SK-N-SH (cell line): Measurements from ENCODE around the gene TP53I13. TPM values are rescaled to one million over a fixed set of nuclear protein-coding genes. Genes with fewer than 3 reads are reported as not detected.

ENCODE experiments used
- CTCF ChIA-PET: fragments of 300-600, 350-600 bp; formaldehyde crosslinking; extraction: SDS; loops from one replicate; lab custom pipeline; 2021; lab: Yijun Ruan, JAX
- POLR2A ChIA-PET: fragments of 350-600 bp; sonication (Branson Sonifier 250); formaldehyde crosslinking; extraction: SDS; loops from one replicate; lab custom pipeline; 2020; ENCODE audit warnings: antibody characterized with exemption, inconsistent platforms; lab: Yijun Ruan, JAX
- DNase-seq: peaks from one replicate; pipeline ENCODE4 v3.0.0; 2012
- H2AFZ ChIP-seq: fragments of 200-600 bp; sonication (generic); 2 replicates; pipeline ENCODE4 v1.8.1; 2016; ENCODE audit warnings: antibody characterized with exemption, mild to moderate bottlenecking, low read depth
- H3F3A ChIP-seq: fragments of 200-600 bp; sonication (generic); replicated peaks from 2 replicates; pipeline ENCODE3; 2016; ENCODE audit warnings: antibody characterized with exemption, mild to moderate bottlenecking; ENCODE audit not compliant: insufficient read depth
- H3K27ac ChIP-seq, 2 experiments: fragments of 200-500 bp in 1 of 2; fragments of 200-600 bp in 1 of 2; sonication (Bioruptor generic) in 1 of 2; sonication (generic), shearing (Covaris generic) in 1 of 2; 2 replicates each; pipeline versions ENCODE4 v1.5.1 to v1.6.1; 2014 to 2016; ENCODE audit warnings: low read depth in 2 of 2, inconsistent platforms in 1 of 2, low read length in 1 of 2, mild to moderate bottlenecking in 1 of 2, mixed read lengths in 1 of 2
- H3K27me3 ChIP-seq: fragments of 200-600 bp; sonication (generic), shearing (Covaris generic); 2 replicates; pipeline ENCODE4 v1.6.1; 2016; ENCODE audit warnings: mixed run types; ENCODE audit not compliant: insufficient read depth
- H3K36me3 ChIP-seq, 2 experiments: fragments of 200-500 bp in 1 of 2; fragments of 200-600 bp in 1 of 2; sonication (Bioruptor generic) in 1 of 2; sonication (generic) in 1 of 2; replicated peaks in 1 of 2; 2 replicates each; pipeline versions ENCODE3 to v1.5.1; 2014 to 2016; ENCODE audit warnings: low read length in 1 of 2, mild to moderate bottlenecking in 1 of 2; ENCODE audit not compliant: insufficient read depth in 2 of 2, control insufficient read depth in 1 of 2
- H3K4me1 ChIP-seq, 2 experiments: fragments of 200-500 bp in 1 of 2; fragments of 200-600 bp in 1 of 2; sonication (Bioruptor generic) in 1 of 2; sonication (generic), shearing (Covaris generic) in 1 of 2; 2 replicates each; pipeline versions ENCODE4 v1.5.1 to v1.6.1; 2014 to 2016; ENCODE audit warnings: low read depth in 1 of 2, low read length in 1 of 2, mixed run types in 1 of 2; ENCODE audit not compliant: insufficient read depth in 2 of 2, control insufficient read depth in 1 of 2
- H3K4me2 ChIP-seq: fragments of 200-600 bp; sonication (generic), shearing (Covaris generic); 2 replicates; pipeline ENCODE4 v1.6.1; 2017; ENCODE audit warnings: mixed run types
- H3K4me3 ChIP-seq, 2 experiments: fragments of 200-500 bp in 1 of 2; fragments of 200-600 bp in 1 of 2; sonication (Bioruptor generic) in 1 of 2; sonication (generic), shearing (Covaris generic) in 1 of 2; 2 replicates each; pipeline versions ENCODE4 v1.5.1 to v1.8.1; 2014 to 2016; ENCODE audit warnings: low read depth in 2 of 2, inconsistent platforms in 1 of 2, low read length in 1 of 2, mild to moderate bottlenecking in 1 of 2, mixed read lengths in 1 of 2, moderate library complexity in 1 of 2
- H3K79me2 ChIP-seq: fragments of 200-600 bp; sonication (generic); 2 replicates; pipeline ENCODE4 v1.8.1; 2017; ENCODE audit warnings: mild to moderate bottlenecking; ENCODE audit not compliant: insufficient read depth
- H3K9ac ChIP-seq: fragments of 200-600 bp; sonication (generic); 2 replicates; pipeline ENCODE4 v1.6.1; 2017; ENCODE audit warnings: mixed run types
- H3K9me2 ChIP-seq: fragments of 200-600 bp; sonication (generic); 2 replicates; pipeline ENCODE4 v1.6.1; 2017; ENCODE audit warnings: mixed run types
- H3K9me3 ChIP-seq: fragments of 200-600 bp; sonication (generic); 2 replicates; pipeline ENCODE4 v1.6.1; 2017; ENCODE audit warnings: mixed run types, mild to moderate bottlenecking, moderate library complexity
- H4K20me1 ChIP-seq: fragments of 200-600 bp; sonication (generic); 2 replicates; pipeline ENCODE4 v1.6.1; 2017; ENCODE audit warnings: mild to moderate bottlenecking, mixed run types; ENCODE audit not compliant: insufficient read depth
- FOSL2 ChIP-seq: IDR thresholded peaks from 2 replicates; pipeline ENCODE4 v1.4.0; 2012; ENCODE audit warnings: low read depth, mild to moderate bottlenecking, moderate library complexity, borderline replicate concordance
- FOXJ3 ChIP-seq: sonication (generic); formaldehyde crosslinking; IDR thresholded peaks from 2 replicates; pipeline ENCODE4 v1.5.1; 2020; ENCODE audit warnings: mild to moderate bottlenecking, missing genetic modification reagents
- GABPA ChIP-seq: IDR thresholded peaks from 2 replicates; pipeline ENCODE4 v1.4.0; 2012; ENCODE audit warnings: low read depth, mild to moderate bottlenecking
- GATA2 ChIP-seq: sonication (generic); formaldehyde crosslinking; IDR thresholded peaks from 2 replicates; pipeline ENCODE4 v1.5.0; 2020; ENCODE audit warnings: mild to moderate bottlenecking, missing genetic modification reagents
- MEF2A ChIP-seq: IDR thresholded peaks from 2 replicates; pipeline ENCODE4 v1.4.0; 2012; ENCODE audit warnings: low read depth, borderline replicate concordance
- NRF1 ChIP-seq: IDR thresholded peaks from 2 replicates; pipeline ENCODE4 v1.6.1; 2012; ENCODE audit warnings: low read depth, mild to moderate bottlenecking, low read length
- RAD21 ChIP-seq: IDR thresholded peaks from 2 replicates; pipeline ENCODE4 v1.6.1; 2012; ENCODE audit warnings: mild to moderate bottlenecking, low read length
- TAF1 ChIP-seq: IDR thresholded peaks from 2 replicates; pipeline ENCODE4 v1.6.1; 2012; ENCODE audit warnings: low read depth, mild to moderate bottlenecking, low read length, moderate library complexity, borderline replicate concordance
- TEAD4 ChIP-seq: IDR thresholded peaks from 2 replicates; pipeline ENCODE4 v1.4.0; 2012; ENCODE audit warnings: mild to moderate bottlenecking, borderline replicate concordance; ENCODE audit not compliant: insufficient read depth
- YY1 ChIP-seq: IDR thresholded peaks from 2 replicates; pipeline ENCODE4 v1.4.0; 2012; ENCODE audit warnings: low read depth, mild to moderate bottlenecking
- WGBS: methylation state at CpG from one replicate; pipeline ENCODE4 v1.1.6; 2017; ENCODE audit warnings: low lambda C conversion rate; 5-methylcytosine and 5-hydroxymethylcytosine counted together
- polyA plus RNA-seq, 3 experiments: library from polyadenylated mRNA; depleted of rRNA; stranded (reverse); fragments of >200 nt; gene quantifications; 2 replicates each; pipeline ENCODE4 v1.2.3, GENCODE V29; 2012
- TF ChIP-seq, protein P1 (sequence below): IDR thresholded peaks from 2 replicates; pipeline ENCODE4 v1.4.0; 2012; ENCODE audit warnings: low read depth, borderline replicate concordance

TP53I13 gene
- polyA plus RNA-seq, 1 of the 3 experiments (the other 2 are of a cell fraction): 39.2 TPM

DNA sequence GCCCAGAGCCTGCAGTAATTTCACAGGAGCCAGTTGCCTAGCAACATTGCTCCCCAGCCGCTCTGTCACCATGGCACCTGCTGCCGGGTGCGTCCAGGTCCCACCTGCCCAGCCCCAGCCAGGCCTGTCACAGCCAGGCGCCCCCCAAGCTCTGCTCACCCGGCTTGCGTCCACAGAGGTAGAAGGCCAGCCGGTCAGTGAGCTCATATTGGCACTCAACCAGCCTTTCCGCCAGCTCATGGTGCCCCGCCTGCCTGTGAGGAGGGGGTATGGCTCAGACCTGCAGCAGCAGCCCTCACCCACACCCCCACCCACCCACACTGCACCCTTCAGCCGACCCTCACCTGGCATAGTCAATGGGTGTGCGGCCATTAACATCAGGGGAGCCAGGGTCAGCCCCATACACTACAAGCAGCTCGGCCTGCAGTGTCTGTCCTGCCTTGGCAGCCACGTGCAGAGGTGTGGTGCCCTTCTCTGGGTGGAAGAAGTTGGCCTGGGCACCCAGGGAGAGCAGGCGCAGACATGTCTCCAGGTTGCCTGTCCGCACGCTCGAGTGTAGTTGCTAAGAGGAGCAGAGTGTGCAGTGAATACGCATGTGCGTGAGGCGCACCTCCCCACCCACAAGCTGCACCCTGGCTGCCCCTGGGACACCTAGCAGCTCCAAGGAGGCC lies 13.2 kb downstream of the TP53I13 start:
- Histone ChIP-seq H3K36me3 (peaks cover 9 to 54% of the 10 kb centered on the region in 2 experiments), H3K4me1 (peaks cover 5 to 29% of the 10 kb centered on the region in 2 experiments; a peak in 2 of 4 replicates), H3K4me2 (no peak overlapping the region), H3K9ac (no peak overlapping the region), H3K9me3 (no peaks in the 10 kb centered on the region), H3K4me3 (no peak overlapping the region), H3K27ac (no peak overlapping the region; a peak in 1 of 4 replicates), H3K27me3 (no peaks in the 10 kb centered on the region), H3K79me2 (peaks cover 52% of the 10 kb centered on the region), H3F3A (peaks cover 5% of the 10 kb centered on the region), H3K9me2 (no peaks in the 10 kb centered on the region), H4K20me1 (peaks cover 52% of the 10 kb centered on the region), H2AFZ (no peak overlapping the region)
- peak; percentile 35 for DNase-seq
- TF ChIP-seq MEF2A (no peak), TEAD4 (no peak), FOXJ3 (CRISPR knock-in tag) (no peak), FOSL2 (no peak)
- ChIA-PET POLR2A (interaction anchor here (0.6 to 1.5 kb wide), 3 partner anchors 9 to 187 kb away, joined by 3 to 4 read pairs (median 4); no protein-coding TSS in a partner anchor), CTCF (interaction anchor here (0.8 to 12.7 kb wide), 12 partner anchors 10 to 603 kb away, joined by 3 to 166 read pairs (median 8); partner anchors contain the start of genes ABHD15, ANKRD13B and TP53I13)
- WGBS: 98% methylated on average over 8 of the region's 20 CpGs

DNA sequence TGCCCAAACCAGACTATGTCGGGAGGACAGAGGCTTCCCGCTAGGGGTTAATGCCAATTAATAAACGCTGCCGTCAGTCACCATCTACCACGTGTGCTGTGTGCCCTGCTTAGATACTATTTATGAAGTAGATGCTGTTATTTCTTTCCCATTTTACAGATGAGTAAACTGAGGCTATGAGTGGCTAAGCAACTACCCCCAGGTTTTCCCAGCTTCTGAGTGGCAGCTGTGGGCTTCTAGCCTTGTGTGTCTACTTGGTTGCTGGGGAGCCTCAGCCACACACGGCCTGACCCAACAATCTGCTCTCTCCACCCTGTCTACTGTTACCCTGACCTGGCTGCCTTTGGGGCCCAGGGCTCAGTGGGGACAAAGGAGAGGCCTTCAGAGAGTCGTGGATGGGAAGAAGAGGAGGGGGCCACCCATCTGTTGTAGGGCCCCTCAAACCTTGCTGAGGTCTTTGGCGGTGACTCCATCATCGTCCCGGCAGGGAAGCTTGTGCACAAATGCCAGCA lies 13.8 kb downstream of the TP53I13 start:
- Histone ChIP-seq H3K4me2 (no peak overlapping the region), H3K27me3 (no peaks in the 10 kb centered on the region), H2AFZ (no peak overlapping the region), H3K36me3 (peaks cover 9 to 48% of the 10 kb centered on the region in 2 experiments), H3K4me1 (peaks cover 7 to 35% of the 10 kb centered on the region in 2 experiments; a peak in 2 of 4 replicates), H4K20me1 (peaks cover 57% of the 10 kb centered on the region), H3F3A (peaks cover 5% of the 10 kb centered on the region), H3K27ac (no peak overlapping the region), H3K9me3 (no peaks in the 10 kb centered on the region), H3K9me2 (no peaks in the 10 kb centered on the region), H3K79me2 (peaks cover 58% of the 10 kb centered on the region), H3K4me3 (no peak overlapping the region), H3K9ac (no peak overlapping the region)
- 84% methylated on average over 9 of the region's 10 CpGs for WGBS
- POLR2A ChIA-PET: interaction anchor here (1.4 kb wide), 1 partner anchor 9 kb away, joined by 3 read pairs; no protein-coding TSS in a partner anchor
- CTCF ChIA-PET: interaction anchor here (0.8 to 12.7 kb wide), 9 partner anchors 10 to 511 kb away, joined by 3 to 166 read pairs (median 11); partner anchors contain the start of genes ABHD15, ANKRD13B and TP53I13
- no peak for DNase-seq
- no peak for TF ChIP-seq TAF1
- no peak for TF ChIP-seq GATA2 (CRISPR knock-in tag)
- TF ChIP-seq NRF1: no peak
- TF ChIP-seq YY1: no peak
- TF ChIP-seq, protein P1, sequence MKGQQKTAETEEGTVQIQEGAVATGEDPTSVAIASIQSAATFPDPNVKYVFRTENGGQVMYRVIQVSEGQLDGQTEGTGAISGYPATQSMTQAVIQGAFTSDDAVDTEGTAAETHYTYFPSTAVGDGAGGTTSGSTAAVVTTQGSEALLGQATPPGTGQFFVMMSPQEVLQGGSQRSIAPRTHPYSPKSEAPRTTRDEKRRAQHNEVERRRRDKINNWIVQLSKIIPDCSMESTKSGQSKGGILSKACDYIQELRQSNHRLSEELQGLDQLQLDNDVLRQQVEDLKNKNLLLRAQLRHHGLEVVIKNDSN: no peak
- no peak for TF ChIP-seq RAD21
- no peak for TF ChIP-seq GABPA
